K562 (cell line): ENCODE data around the gene DGCR6L. TPM values are rescaled to one million over a fixed set of nuclear protein-coding genes. Genes with fewer than 3 reads are reported as not detected.

Experiments used
- CBX2 ChIP-seq: fragments of 200-600 bp; sonication (generic); IDR thresholded peaks from one replicate; pipeline ENCODE4 v1.6.1; 2012; ENCODE audit warnings: mild to moderate bottlenecking, low read length, inconsistent platforms; ENCODE audit not compliant: insufficient read depth, poor library complexity, severe bottlenecking
- CHD1 ChIP-seq: fragments of 200-600 bp; sonication (generic); IDR thresholded peaks from one replicate; pipeline ENCODE4 v1.6.1; 2012; ENCODE audit warnings: mild to moderate bottlenecking, moderate library complexity, low read length, inconsistent platforms
- FIP1L1 ChIP-seq: fragments of 200-400 bp; formaldehyde crosslinking; IDR thresholded peaks from 2 replicates; pipeline ENCODE4 v1.6.1; 2018; ENCODE audit warnings: mild to moderate bottlenecking, low read depth, low read length; ENCODE audit not compliant: poor library complexity, severe bottlenecking
- SMARCB1 ChIP-seq: IDR thresholded peaks from 2 replicates; pipeline ENCODE4 v1.6.1; 2011; ENCODE audit warnings: improper control_type of control experiment, low read depth; ENCODE audit not compliant: insufficient read length
- SRSF9 ChIP-seq: fragments of 200-400 bp; formaldehyde crosslinking; IDR thresholded peaks from 2 replicates; pipeline ENCODE4 v1.6.1; 2017; ENCODE audit warnings: low read depth, low read length, borderline replicate concordance
- ZBED1 ChIP-seq: IDR thresholded peaks from 2 replicates; pipeline ENCODE4 v1.6.1; 2014
- ZNF175 ChIP-seq: fragments of 200-800 bp; sonication (Bioruptor generic); IDR thresholded peaks from 2 replicates; pipeline ENCODE4 v1.6.1; 2016; ENCODE audit warnings: low read depth, mild to moderate bottlenecking, missing genetic modification characterization, missing compliant biosample characterization
- ZNF431 ChIP-seq: sonication (generic); formaldehyde crosslinking; IDR thresholded peaks from 2 replicates; pipeline ENCODE4 v1.8.0; 2022; ENCODE audit warnings: mild to moderate bottlenecking, missing genetic modification reagents
- ZNF707 ChIP-seq: fragments of 250-450 bp; sonication (Bioruptor Pico); conservative IDR thresholded peaks from 2 replicates; pipeline ENCODE4 v1.8.0; 2022; ENCODE audit warnings: inconsistent platforms, mild to moderate bottlenecking, moderate library complexity
- polyA plus RNA-seq, 8 experiments: library from polyadenylated mRNA; depleted of rRNA in 4 of 8; stranded (reverse) in 5 of 8; unstranded in 3 of 8; fragments of >200 nt; fragmentation: Nextera tagmentation in 2 of 8; fragmentation: Illumina TruSeq in 1 of 8; extraction: Ambion mirVana in 2 of 8; extraction: Trizol in 1 of 8; gene quantifications; 2 replicates each; pipeline versions ENCODE4 v1.2.1 to v1.2.3, GENCODE V29; 2011 to 2014; ENCODE audit warnings: inconsistent platforms in 1 of 8, missing spikeins in 1 of 8
- total RNA-seq, 7 experiments: library from RNA; depleted of rRNA in 6 of 7; stranded (reverse); fragments of >200 nt in 6 of 7; fragmentation: Illumina TruSeq in 2 of 7; extraction: Trizol in 2 of 7; gene quantifications; 2 replicates each; pipeline versions ENCODE4 v1.2.1 to v1.2.3, GENCODE V29; 2011 to 2021; ENCODE audit warnings: low replicate concordance in 1 of 7
- TF ChIP-seq, protein P1 (sequence below): sonication (generic); formaldehyde crosslinking; IDR thresholded peaks from 2 replicates; pipeline ENCODE4 v1.8.0; 2022; ENCODE audit warnings: missing genetic modification reagents, mild to moderate bottlenecking, moderate library complexity, borderline replicate concordance
- TF ChIP-seq, protein P2 (sequence below), 2 experiments: fragments of 450-650 bp in 1 of 2; sonication (generic) in 1 of 2; formaldehyde crosslinking; conservative IDR thresholded peaks; 2 replicates each; pipeline versions ENCODE4 v1.4.0 to v1.8.1; 2020 to 2022; ENCODE audit warnings: mild to moderate bottlenecking in 1 of 2, missing genetic modification reagents in 1 of 2
- TF ChIP-seq, protein P3 (sequence below): fragments of 200-600 bp; sonication (generic); IDR thresholded peaks from one replicate; pipeline ENCODE4 v1.6.1; 2012; ENCODE audit warnings: mild to moderate bottlenecking, low read depth, low read length, inconsistent platforms

The DGCR6L gene
- total and polyA plus RNA-seq, 9 of the 15 experiments (the other 6 are each of a cell fraction or from before 2014, with no cell fraction given), result 3.6 to 151 (median 51.0) TPM

DNA sequence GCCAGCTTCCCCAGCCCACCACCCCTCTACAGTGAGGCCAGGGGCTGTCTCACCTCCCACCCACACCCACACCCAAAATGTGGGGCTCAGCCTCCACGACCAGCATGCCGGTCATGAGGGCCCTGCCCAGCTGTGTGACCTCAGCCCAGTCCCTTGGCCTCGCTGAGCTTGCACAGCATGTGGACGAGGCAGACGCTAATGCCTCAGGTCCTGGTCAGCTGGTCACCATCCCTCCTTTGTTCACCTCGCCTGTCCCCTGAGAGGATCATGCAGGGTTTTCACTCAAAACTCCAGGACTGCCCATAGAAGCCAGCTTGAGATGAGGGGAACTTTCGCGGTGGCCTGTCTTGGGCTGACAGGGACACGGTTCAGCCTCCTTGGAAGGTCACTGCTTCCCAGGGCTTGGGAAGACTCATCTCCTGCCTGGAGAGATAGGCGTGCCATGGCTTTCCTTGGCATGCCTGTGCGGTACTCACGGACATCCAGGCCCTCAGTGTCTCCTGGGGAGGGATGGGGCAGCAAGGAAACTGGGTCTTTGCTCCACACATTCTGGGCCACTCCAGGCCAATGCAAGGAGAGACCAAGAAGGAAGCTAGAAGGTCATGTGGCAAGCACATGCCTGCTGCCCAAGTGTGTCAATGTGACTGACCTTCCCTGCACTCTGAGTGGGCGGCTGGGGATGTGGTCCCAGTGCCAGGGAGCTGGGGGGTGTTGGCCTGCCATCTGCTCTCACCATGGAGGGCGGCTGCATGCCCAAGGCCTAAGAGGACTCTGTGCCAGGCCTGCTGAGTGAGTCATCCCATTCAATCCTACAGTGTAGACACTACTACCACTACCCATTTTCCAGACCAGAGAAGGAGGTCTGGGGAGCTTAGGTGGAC is 48.5 kb downstream of the DGCR6L start (continued):
- no peak for TF ChIP-seq CBX2
- TF ChIP-seq, protein P1, sequence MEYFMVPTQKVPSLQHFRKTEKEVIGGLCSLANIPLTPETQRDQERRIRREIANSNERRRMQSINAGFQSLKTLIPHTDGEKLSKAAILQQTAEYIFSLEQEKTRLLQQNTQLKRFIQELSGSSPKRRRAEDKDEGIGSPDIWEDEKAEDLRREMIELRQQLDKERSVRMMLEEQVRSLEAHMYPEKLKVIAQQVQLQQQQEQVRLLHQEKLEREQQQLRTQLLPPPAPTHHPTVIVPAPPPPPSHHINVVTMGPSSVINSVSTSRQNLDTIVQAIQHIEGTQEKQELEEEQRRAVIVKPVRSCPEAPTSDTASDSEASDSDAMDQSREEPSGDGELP, result 0 out of 2 replicates have a peak, but pooled peaks have one; percentile 32
- TF ChIP-seq, protein P2, sequence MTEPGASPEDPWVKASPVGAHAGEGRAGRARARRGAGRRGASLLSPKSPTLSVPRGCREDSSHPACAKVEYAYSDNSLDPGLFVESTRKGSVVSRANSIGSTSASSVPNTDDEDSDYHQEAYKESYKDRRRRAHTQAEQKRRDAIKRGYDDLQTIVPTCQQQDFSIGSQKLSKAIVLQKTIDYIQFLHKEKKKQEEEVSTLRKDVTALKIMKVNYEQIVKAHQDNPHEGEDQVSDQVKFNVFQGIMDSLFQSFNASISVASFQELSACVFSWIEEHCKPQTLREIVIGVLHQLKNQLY (CRISPR knock-in tag; conservative IDR thresholded peaks at IDR 0.05), result peak in 1 of 2 experiments; percentile 66; a peak in 1 of 4 replicates
- TF ChIP-seq ZNF431 (CRISPR knock-in tag), result no peak
- TF ChIP-seq SRSF9, result no peak
- TF ChIP-seq, protein P3, sequence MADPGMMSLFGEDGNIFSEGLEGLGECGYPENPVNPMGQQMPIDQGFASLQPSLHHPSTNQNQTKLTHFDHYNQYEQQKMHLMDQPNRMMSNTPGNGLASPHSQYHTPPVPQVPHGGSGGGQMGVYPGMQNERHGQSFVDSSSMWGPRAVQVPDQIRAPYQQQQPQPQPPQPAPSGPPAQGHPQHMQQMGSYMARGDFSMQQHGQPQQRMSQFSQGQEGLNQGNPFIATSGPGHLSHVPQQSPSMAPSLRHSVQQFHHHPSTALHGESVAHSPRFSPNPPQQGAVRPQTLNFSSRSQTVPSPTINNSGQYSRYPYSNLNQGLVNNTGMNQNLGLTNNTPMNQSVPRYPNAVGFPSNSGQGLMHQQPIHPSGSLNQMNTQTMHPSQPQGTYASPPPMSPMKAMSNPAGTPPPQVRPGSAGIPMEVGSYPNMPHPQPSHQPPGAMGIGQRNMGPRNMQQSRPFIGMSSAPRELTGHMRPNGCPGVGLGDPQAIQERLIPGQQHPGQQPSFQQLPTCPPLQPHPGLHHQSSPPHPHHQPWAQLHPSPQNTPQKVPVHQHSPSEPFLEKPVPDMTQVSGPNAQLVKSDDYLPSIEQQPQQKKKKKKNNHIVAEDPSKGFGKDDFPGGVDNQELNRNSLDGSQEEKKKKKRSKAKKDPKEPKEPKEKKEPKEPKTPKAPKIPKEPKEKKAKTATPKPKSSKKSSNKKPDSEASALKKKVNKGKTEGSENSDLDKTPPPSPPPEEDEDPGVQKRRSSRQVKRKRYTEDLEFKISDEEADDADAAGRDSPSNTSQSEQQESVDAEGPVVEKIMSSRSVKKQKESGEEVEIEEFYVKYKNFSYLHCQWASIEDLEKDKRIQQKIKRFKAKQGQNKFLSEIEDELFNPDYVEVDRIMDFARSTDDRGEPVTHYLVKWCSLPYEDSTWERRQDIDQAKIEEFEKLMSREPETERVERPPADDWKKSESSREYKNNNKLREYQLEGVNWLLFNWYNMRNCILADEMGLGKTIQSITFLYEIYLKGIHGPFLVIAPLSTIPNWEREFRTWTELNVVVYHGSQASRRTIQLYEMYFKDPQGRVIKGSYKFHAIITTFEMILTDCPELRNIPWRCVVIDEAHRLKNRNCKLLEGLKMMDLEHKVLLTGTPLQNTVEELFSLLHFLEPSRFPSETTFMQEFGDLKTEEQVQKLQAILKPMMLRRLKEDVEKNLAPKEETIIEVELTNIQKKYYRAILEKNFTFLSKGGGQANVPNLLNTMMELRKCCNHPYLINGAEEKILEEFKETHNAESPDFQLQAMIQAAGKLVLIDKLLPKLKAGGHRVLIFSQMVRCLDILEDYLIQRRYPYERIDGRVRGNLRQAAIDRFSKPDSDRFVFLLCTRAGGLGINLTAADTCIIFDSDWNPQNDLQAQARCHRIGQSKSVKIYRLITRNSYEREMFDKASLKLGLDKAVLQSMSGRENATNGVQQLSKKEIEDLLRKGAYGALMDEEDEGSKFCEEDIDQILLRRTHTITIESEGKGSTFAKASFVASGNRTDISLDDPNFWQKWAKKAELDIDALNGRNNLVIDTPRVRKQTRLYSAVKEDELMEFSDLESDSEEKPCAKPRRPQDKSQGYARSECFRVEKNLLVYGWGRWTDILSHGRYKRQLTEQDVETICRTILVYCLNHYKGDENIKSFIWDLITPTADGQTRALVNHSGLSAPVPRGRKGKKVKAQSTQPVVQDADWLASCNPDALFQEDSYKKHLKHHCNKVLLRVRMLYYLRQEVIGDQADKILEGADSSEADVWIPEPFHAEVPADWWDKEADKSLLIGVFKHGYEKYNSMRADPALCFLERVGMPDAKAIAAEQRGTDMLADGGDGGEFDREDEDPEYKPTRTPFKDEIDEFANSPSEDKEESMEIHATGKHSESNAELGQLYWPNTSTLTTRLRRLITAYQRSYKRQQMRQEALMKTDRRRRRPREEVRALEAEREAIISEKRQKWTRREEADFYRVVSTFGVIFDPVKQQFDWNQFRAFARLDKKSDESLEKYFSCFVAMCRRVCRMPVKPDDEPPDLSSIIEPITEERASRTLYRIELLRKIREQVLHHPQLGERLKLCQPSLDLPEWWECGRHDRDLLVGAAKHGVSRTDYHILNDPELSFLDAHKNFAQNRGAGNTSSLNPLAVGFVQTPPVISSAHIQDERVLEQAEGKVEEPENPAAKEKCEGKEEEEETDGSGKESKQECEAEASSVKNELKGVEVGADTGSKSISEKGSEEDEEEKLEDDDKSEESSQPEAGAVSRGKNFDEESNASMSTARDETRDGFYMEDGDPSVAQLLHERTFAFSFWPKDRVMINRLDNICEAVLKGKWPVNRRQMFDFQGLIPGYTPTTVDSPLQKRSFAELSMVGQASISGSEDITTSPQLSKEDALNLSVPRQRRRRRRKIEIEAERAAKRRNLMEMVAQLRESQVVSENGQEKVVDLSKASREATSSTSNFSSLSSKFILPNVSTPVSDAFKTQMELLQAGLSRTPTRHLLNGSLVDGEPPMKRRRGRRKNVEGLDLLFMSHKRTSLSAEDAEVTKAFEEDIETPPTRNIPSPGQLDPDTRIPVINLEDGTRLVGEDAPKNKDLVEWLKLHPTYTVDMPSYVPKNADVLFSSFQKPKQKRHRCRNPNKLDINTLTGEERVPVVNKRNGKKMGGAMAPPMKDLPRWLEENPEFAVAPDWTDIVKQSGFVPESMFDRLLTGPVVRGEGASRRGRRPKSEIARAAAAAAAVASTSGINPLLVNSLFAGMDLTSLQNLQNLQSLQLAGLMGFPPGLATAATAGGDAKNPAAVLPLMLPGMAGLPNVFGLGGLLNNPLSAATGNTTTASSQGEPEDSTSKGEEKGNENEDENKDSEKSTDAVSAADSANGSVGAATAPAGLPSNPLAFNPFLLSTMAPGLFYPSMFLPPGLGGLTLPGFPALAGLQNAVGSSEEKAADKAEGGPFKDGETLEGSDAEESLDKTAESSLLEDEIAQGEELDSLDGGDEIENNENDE, result no peak
- no peak for TF ChIP-seq ZNF175 (CRISPR knock-in tag)
- TF ChIP-seq ZBED1, result no peak
- TF ChIP-seq FIP1L1, result no peak
- TF ChIP-seq ZNF707 (CRISPR knock-in tag), result no peak
- TF ChIP-seq SMARCB1, result no peak
- TF ChIP-seq CHD1, result no peak
